ENCODE data around the gene HPD. TPM values are rescaled to one million over a fixed set of nuclear protein-coding genes. Genes with fewer than 3 reads are reported as not detected.

HPD gene
- total and polyA plus RNA-seq, 2 donors (not counting 3 experiments of a cell fraction or from before 2014, with no cell fraction given): not detected

DNA sequence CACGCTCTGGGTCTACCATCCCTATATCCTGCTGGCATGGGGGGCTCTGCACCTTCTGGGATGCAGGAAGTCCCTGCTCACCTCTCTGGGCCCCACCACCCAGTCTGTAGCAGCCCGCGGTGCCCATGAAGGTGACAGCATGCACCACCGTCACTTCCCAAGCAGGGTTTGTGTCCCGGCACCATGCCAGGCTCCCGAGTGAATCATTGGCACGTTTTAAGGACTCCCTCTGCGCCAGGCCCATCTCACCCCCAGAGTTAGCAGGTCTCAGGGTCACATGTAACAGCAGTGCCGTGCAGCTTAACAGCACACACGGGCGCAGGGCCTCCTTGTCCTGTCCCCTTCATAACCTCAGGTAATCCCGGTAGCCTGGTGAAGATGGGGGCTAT lies 34.9 kb downstream of the HPD start:
- H3K9ac ChIP-seq (replicated peaks; ENCODE audit: extremely low read depth, insufficient read depth, low read length): no peak overlapping the region
- no peaks in the 10 kb centered on the region for H3K9me1 ChIP-seq (replicated peaks; ENCODE audit: control insufficient read depth, extremely low read depth, insufficient read depth, low read length)
- H3K4me1 ChIP-seq (ENCODE audit: control insufficient read depth, extremely low read depth, insufficient read depth, low read length): no peaks in the 10 kb centered on the region
- peaks cover 2% of the 10 kb centered on the region for H3K79me2 ChIP-seq (ENCODE audit: control insufficient read depth, insufficient read depth, low read length)
- TF ChIP-seq POLR2A (IDR thresholded peaks at IDR 0.05; ENCODE audit: low read depth, low read length): no peak
- no peak for TF ChIP-seq MYC (IDR thresholded peaks at IDR 0.05; ENCODE audit: low read depth, low read length)
- TF ChIP-seq JUN (IDR thresholded peaks at IDR 0.05; ENCODE audit: borderline replicate concordance, insufficient read depth, insufficient read length, low read depth): no peak
- TF ChIP-seq, protein P1, sequence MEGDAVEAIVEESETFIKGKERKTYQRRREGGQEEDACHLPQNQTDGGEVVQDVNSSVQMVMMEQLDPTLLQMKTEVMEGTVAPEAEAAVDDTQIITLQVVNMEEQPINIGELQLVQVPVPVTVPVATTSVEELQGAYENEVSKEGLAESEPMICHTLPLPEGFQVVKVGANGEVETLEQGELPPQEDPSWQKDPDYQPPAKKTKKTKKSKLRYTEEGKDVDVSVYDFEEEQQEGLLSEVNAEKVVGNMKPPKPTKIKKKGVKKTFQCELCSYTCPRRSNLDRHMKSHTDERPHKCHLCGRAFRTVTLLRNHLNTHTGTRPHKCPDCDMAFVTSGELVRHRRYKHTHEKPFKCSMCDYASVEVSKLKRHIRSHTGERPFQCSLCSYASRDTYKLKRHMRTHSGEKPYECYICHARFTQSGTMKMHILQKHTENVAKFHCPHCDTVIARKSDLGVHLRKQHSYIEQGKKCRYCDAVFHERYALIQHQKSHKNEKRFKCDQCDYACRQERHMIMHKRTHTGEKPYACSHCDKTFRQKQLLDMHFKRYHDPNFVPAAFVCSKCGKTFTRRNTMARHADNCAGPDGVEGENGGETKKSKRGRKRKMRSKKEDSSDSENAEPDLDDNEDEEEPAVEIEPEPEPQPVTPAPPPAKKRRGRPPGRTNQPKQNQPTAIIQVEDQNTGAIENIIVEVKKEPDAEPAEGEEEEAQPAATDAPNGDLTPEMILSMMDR (IDR thresholded peaks at IDR 0.05; ENCODE audit: extremely low read depth in 1 of 2, insufficient read depth in 1 of 2, low read depth in 1 of 2, low read length in 2 of 2): no peak
- TF ChIP-seq, protein P2, sequence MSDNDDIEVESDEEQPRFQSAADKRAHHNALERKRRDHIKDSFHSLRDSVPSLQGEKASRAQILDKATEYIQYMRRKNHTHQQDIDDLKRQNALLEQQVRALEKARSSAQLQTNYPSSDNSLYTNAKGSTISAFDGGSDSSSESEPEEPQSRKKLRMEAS (IDR thresholded peaks at IDR 0.05; ENCODE audit: insufficient read depth, insufficient read length): no peak
- no peak for TF ChIP-seq FOS (IDR thresholded peaks at IDR 0.05; ENCODE audit: borderline replicate concordance, insufficient read depth, low read length)
- no peak for FAIRE-seq
- H2AFZ ChIP-seq (ENCODE audit: low read depth, low read length): no peak overlapping the region
- no peak overlapping the region for H3K4me2 ChIP-seq (ENCODE audit: insufficient read depth, low read length)
- H3K36me3 ChIP-seq (ENCODE audit: control insufficient read depth in 2 of 2, extremely low read depth in 1 of 2, insufficient read depth in 2 of 2, low read length in 2 of 2): peaks cover 15 to 41% of the 10 kb centered on the region in 2 experiments
- DNase-seq (ENCODE audit: low read depth, low spot score): no peak
- CTCF ChIA-PET: interaction anchor here (1.4 to 3.3 kb wide), 3 partner anchors 12 to 29 kb away, joined by 3 to 10 read pairs (median 7); partner anchors contain the start of gene RHOF
- POLR2A ChIA-PET: no interaction called here
- no peak overlapping the region for H3K27ac ChIP-seq (ENCODE audit: insufficient read depth, low read depth, low read length)
- no peaks in the 10 kb centered on the region for H3K9me3 ChIP-seq (replicated peaks; ENCODE audit: control insufficient read depth, insufficient read depth, low read length)
- BruUV-seq (replicated peaks): no TSS peak
- intact Hi-C loops (cut with micrococcal nuclease) (no loop called here), dilution Hi-C loops (cut with MboI; ENCODE audit: extremely low pct_ligation_motif_present, low sequenced_read_pairs) (no loop called here)
- H3K4me3 ChIP-seq (replicated peaks in 1 of 3; ENCODE audit: insufficient read depth in 1 of 3, low read depth in 1 of 3, low read length in 3 of 3): no peak overlapping the region
- H4K20me1 ChIP-seq (replicated peaks; ENCODE audit: control insufficient read depth, extremely low read depth, insufficient read depth, low read length): no peaks in the 10 kb centered on the region
- no peaks in the 10 kb centered on the region for H3K27me3 ChIP-seq (ENCODE audit: control insufficient read depth in 2 of 2, insufficient read depth in 2 of 2, low read length in 2 of 2)
